ENCODE data around the gene RGMA.

GRCh38 chr15:93005133-93005532 lies 83.9 kb downstream of the RGMA start:
- no peak for TF ChIP-seq POLR2A (IDR thresholded peaks at IDR 0.05; ENCODE audit: extremely low read depth, insufficient read length)
- TF ChIP-seq CTCF (IDR thresholded peaks at IDR 0.05; ENCODE audit: low read depth, low read length), result no peak
- TF ChIP-seq MYC (IDR thresholded peaks at IDR 0.05; ENCODE audit: low read depth, low read length), result no peak
- TF ChIP-seq, protein P1, sequence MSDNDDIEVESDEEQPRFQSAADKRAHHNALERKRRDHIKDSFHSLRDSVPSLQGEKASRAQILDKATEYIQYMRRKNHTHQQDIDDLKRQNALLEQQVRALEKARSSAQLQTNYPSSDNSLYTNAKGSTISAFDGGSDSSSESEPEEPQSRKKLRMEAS (IDR thresholded peaks at IDR 0.05; ENCODE audit: low read depth, low read length), result no peak
